NCI-H1092 treated with DMSO at 0.1 percent for 48 hours (cell line): ENCODE measurements around the gene NOVA1.
A peak's percentile ranks its signal among the peaks of the same experiment; 100 is the strongest.

ENCODE experiments used
- DNase-seq: peaks from one replicate; lab custom pipeline; 2025; lab: John Stamatoyannopoulos, UW

NOVA1 gene

DNA sequence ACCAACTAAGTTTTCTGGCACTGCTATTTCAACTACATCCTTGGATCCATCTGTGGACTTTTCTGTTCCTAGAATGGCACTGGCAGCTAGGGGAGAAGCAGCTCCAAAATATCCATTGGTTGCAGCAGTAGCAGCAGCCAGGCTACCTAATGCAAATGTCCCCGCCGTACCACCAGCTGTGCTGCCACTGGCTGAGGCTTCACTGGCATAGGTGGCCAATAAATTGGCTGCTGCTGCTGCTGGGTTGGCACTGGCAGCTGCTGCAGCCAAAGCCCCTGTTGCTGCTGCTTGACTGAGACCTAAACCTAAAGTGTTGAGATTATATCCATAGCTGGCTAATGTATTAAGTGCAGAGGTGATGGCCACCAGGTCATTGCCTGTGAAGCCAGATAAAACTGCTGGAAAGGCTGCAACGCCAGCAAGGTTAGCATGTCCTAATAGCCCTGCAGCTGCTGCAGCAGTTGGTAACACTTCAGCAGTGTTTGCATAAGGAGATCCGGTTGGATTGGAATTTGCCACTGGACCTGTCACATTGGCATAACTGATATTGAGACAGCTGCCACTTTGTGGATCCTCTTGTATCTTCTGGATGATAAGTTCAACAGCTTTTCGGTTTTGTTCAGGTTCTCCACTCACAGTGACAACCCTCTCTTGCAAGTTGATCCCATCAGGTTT is 149.5 kb downstream of the NOVA1 start:
- peak; percentile 73 for DNase-seq

DNA sequence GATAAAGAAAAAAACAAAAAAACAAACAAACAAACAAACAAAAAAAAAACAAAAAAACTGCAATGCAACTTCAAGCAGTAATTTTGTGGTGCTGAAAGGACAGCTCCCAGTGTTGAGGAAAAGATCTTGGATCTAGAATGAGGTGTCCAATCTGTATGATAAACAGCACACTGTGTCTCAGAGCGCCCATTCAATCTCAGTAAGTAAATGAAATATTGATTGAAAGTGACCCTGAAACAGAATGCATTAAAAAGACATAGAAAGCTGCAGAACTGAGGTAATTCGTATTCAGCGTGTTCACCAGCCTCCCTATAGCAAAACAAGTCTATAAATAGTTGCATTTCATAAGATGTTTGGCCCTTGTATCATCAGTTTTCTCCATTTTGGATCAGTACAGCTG is 153.0 kb downstream of the NOVA1 start:
- DNase-seq, result no peak

DNA sequence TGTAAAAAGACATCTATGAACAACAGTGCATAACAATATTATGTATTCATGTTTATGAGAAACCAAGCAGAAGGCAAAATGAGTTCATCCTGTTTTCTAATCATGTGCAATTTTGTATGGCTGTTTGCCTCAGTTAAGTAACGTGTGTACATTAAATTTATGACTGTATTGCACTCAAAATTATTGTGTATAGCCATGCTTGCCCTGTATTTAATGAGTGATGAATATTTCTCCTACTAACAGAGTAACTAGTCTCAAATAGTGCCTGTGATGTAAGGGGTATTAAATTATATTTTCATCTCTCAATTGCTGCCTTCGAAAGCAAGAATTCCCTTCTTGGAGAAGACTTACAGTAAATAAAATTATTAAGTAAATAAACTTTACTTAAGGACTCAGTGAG is 154.2 kb downstream of the NOVA1 start:
- no peak for DNase-seq

DNA sequence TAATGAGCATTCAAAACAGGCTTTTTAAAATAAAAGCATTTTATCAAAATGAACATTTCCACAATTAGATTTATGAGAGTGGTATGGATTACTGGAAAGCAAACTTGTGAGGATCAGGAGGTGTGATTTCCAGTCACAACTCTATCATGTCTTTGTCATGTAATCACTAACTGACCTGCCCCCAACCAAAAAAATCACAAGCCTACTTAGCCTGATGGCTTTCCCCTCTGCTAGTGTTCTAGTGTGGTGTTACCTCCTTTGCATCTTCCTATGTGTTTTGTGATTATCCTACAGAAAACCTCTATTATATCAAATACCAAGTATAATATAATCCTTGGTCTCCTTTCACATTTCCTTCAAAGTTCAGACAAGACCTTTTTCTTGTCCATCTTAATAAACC is 168.6 kb downstream of the NOVA1 start:
- no peak for DNase-seq

DNA sequence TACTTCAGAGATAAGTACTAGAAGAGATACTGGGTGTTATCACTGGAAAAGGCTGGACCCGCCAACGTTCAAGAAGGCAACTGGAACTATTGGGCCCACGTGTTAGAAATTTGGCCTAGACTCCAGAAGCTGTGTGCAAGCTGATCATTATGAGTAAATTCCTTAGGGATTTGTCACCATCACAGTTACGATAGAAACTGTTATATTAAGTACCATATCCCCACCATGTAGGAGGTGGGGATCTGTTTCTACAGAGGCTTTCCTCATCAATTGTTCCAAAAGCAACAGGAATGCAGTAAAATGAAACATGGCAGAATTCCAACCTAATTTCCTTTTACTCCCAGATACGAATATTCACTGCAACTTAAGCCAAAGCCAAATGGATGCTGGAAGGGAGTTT is 170.7 kb downstream of the NOVA1 start:
- DNase-seq, result no peak

DNA sequence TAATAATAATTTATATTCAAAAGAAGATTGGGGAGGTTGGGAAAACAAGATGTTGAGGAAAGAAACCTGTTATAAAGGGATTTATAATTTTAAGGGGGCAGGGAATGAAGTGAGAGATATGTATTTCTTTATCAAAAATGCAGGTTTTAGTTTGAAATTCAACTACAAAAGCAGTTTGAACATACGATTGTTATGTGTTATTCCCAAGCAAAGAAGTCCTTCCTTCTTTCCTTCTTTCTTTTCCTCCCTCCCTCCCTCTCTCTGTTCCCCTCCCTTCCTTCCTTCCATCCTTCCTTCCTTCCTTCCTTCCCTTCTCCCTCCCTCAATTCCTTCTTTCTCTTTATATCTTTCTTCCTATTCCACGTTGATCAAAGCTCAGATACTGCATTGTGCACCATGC is 173.3 kb downstream of the NOVA1 start:
- DNase-seq, result no peak

DNA sequence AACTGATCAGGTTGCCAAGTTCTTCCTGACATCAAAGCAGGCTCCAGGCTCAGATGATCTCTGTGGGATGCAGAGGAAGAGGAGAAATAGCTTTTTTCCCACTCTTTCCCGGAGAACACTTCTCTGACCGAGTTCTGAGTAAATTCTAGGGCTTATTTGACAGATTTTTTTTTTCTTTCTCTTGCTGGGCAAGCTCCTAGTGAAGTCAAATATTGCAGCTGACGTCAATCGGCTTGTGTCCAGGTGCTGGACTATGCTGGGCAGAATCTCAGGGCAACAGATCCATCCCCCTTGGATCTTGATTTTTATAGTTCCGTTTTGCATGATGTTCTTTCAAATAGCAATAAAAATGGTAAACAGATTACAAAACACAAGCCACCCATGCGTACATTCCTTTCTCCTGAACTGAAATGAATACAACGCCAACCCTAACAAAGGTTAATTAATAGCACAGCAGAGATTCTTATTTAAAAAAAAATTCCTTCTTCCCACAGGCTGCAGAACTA is 182.2 kb downstream of the NOVA1 start:
- no peak for DNase-seq

DNA sequence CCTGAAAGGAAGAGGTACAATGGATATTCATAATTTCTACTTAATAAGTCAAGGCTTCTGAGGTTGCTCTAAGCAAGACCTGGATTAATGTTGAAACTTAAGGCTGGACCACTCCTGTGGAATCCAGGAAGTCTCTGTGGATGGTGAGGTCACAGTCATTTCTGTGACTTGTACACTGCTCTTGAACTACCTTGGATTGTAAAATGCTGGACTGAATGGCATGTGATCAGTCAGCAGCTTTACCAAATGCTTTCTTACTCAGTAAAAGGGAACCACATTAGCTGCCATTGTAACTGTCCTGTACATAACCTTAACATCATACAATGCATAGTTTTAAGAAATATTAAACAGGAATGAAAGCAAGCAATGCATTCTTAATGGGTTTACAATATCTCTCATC is 182.9 kb downstream of the NOVA1 start:
- no peak for DNase-seq

DNA sequence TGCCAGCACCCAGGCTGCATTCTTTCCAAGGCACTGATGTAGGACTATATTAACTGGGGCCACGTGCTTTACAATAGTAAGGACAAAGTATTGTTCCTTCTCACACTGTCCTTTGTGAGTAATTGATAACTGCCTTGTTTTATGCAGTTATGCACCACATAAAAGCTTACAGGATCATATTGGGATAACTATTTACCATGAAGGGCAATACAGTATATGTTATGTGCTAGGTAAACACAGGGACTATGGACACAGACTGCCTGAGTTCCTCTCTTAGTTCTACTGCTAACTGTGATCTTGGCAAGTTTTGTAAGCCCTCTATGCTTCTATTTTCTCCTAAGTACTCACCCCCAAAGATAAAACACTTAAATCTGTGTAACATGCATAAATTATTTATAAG is 183.7 kb downstream of the NOVA1 start:
- no peak for DNase-seq

DNA sequence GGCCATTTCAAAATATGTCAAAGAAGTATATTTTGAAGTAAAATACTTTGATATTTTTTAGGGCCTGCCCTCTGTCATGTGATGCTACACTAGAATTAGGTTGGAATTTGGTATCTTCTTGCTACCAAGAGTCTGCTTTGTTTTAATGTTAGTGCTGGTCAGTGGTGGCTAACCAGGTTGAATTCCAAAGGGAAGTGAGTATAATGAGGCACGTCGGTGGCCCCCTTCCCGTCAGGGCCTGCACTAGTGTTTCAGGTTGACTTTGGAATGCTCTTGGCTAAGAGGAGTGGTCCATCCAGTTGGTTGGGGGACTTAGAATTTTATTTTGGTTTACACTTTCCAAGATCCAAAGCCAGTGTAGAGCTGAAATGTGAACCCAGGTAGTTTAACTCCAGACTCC is 185.4 kb downstream of the NOVA1 start:
- DNase-seq, result no peak

DNA sequence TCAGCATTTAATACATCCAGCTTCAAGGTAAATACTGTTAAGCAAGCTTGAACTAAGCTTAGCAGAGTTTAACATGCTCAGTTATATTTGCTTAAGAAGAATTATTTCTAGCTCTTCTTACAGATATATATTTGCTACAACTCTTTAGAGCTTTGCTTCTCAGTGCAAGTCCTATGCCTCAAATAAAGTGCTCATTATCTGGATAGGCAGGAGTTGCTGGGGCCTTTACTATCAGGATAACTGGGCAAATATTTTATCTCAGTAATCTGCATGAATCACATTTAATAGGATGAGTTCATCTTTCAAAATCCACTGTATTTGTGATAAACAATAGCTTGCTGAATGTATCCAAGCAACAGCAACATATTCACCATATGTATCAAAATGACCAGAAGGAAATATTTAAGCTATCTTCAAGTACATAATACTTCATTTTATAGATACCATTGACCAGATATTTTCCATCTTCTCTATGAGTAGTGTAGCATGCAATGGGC is 187.6 kb downstream of the NOVA1 start:
- no peak for DNase-seq

DNA sequence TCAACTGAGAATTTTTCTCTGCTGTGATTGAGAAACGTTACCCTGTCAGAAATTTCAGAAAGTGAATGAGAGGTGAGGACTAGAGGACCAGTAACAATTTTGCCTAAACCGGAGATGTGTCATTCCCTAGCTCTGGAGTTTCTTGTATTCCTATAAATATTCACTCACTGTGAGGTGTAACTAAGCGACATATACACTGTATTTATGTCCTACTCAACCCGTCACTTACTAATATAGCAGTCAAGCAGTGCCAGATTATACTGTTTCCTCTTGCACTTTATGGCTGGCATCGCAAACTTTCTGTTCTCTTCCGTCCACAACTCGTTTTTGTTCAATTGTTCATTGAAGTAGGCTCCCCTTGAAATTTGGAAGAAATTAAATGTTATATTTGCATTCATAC is 192.9 kb downstream of the NOVA1 start:
- no peak for DNase-seq

DNA sequence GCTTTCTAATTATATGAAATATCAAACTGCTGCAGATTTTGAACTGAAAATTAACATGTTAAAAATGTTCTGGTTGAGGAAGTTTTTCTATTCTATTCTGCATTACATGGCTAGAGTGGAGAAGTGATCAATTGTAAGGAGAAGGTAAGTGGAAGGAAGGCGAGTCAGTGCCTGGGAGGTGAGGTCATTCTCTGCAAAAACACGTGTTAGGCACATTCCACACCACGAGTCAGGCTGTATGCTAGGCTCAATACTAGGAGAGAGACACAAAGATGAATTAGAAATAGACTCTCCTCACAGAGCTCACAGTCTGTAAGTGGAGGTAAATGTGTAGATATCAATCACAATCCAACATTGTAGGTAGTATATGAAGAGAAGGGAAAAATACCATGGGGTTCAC is 194.1 kb downstream of the NOVA1 start:
- DNase-seq, result no peak

DNA sequence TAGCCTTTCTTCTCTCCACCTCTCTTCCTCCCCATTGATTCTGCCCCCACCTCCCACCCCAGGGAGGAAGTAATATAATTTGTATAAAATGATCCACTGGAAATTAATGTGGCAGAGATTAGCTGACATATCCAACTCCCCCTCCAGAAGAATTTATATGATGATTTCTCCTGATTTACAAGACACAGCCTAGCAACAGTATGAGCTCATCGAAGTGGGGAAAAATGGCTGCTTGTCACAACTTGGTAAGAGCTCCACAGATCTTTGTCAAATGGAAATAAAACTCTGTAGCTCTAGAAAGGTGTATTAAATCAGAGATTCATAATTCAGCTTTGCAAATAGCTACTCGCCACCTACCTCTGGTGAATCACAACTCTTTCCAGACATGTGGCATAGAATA is 195.7 kb downstream of the NOVA1 start:
- DNase-seq, result peak; percentile 28

DNA sequence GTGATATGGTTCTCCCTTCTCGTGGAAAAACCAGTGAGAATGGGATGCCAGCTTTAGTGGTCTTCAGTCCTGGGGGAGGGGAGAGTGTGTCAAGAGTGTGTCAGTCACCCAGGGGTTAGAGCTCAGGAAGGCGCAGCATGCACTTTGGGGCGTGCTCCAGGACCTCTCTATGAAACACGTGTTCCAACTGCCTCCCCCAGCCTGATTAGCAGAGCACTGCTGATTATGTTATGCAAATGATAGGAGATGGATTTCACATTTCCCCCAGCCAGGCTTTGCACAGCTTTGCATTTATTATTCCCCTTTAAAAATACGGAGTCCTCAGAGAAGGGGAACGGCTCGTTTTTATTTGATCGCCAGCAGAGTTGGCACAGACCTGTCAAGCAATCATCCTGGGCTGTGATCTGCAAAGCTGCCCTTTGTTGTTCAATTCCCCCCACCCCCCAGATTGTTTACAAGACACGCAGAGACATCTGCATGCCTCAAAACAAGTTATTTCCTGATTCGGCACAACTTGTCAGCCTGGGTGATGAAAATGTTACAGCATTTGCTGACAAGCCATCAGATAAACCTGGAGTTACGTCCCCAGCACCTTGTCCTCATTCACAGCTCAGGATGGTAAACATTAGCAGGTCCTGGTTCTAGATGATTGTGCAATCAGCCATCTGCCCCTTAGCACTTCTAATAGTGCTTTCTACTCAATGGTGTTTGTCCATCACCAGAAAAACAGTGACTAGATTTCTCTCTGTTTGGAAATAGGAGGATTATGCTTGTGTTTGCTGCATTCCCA is 196.5 kb downstream of the NOVA1 start:
- DNase-seq, result peak; percentile 93

DNA sequence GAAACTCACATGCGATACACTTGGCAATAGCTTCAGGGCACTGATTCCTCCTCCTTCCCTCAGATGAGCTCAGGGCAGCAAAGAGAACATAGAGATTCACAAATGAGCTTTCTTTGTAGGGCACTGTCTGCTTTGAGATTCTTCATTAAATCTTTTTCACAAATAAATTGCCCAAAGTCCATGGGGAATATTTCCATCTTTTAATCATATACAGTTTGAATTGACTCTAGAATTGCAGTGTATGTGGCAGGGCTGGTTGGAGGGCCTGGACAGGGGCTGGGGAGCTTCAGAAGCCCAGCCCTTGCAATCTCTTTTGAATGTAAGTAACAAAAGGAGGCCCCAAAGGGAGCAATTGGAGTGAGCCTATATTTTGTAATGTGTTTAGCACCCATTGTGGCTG is 197.5 kb downstream of the NOVA1 start:
- peak; percentile 38 for DNase-seq

DNA sequence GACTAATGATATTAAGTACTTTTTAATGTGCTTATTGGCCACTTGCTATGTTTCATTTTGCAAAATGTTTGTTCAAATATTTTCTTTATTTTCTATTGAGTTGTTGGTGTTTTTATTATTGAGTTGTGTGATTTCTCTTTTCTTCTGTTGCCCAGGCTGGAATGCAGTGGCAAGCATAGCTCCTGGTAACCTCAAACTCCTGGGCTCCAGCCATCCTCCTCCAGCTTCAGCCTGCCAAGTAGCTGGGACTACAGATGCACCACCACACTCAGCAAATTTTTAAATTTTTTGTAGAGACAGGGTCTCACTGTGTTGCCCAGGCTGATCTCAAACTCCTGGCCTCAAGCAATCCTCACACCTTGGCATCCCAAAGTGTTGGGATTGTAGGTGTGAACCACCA is 199.2 kb downstream of the NOVA1 start:
- no peak for DNase-seq
